B cell (primary cell): Measurements from ENCODE around the gene NINL. TPM values are rescaled to one million over a fixed set of nuclear protein-coding genes. Genes with fewer than 3 reads are reported as not detected.
"Not testable (repeated sequence)": the region's sequence is repeated elsewhere in the genome, so short reads cannot be mapped to it uniquely, and the experiment has no call there.

Experiments used
- ATAC-seq: fragments of 200-7000 bp; cut with Tn5 transposase; one replicate; pipeline ENCODE4 v1.10.0; 2021; ENCODE audit warnings: low read depth, mild to moderate bottlenecking, moderate number of reproducible peaks, moderate library complexity
- CTCF ChIA-PET: fragments of 350-600 bp; sonication (Branson Sonifier 250); formaldehyde crosslinking; loops from one replicate; lab custom pipeline; 2021; ENCODE audit warnings: antibody characterized with exemption, inconsistent platforms; lab: Charles Lee
- POLR2A ChIA-PET: fragments of 350-600 bp; sonication (Branson Sonifier 250); formaldehyde crosslinking; loops from one replicate; lab custom pipeline; 2021; ENCODE audit warnings: antibody characterized with exemption; lab: Charles Lee
- DNase-seq: peaks from one replicate; pipeline ENCODE4 v3.0.0; 2013
- H2AFZ ChIP-seq: 2 replicates; pipeline ENCODE4 v1.6.1; 2012; ENCODE audit warnings: mild to moderate bottlenecking, low read depth, low read length; ENCODE audit not compliant: insufficient read depth, poor library complexity, severe bottlenecking
- H3K27ac ChIP-seq, 2 donors: 1 replicate in 1 of 2; 2 replicates in 1 of 2; pipeline ENCODE4 v1.5.1; 2012 to 2013; ENCODE audit warnings: low read length in 2 of 2, mild to moderate bottlenecking in 2 of 2, moderate library complexity in 1 of 2
- H3K27me3 ChIP-seq, 4 experiments: fragments of 200-600 bp in 1 of 4; sonication (generic) in 1 of 4; replicated peaks in 1 of 4; 1 replicate in 2 of 4; 2 replicates in 2 of 4; pipeline versions ENCODE4 v1.6.1 to v1.7.0; 2013 to 2016; ENCODE audit warnings: low read length in 3 of 4, mild to moderate bottlenecking in 2 of 4, mixed read lengths in 1 of 4, moderate library complexity in 1 of 4; ENCODE audit not compliant: insufficient read depth in 4 of 4, control insufficient read depth in 3 of 4; ENCODE audit errors: control extremely low read depth in 1 of 4
- H3K36me3 ChIP-seq, 2 experiments: replicated peaks in 1 of 2; 1 replicate in 1 of 2; 2 replicates in 1 of 2; pipeline versions ENCODE4 v1.6.1 to v1.7.1; 2013; ENCODE audit warnings: low read length in 1 of 2; ENCODE audit not compliant: insufficient read depth in 2 of 2, control insufficient read depth in 1 of 2; ENCODE audit errors: control extremely low read depth in 1 of 2, extremely low read depth in 1 of 2
- H3K4me1 ChIP-seq, 2 donors: fragments of 200-600 bp in 1 of 2; sonication (generic) in 1 of 2; 1 replicate in 1 of 2; 2 replicates in 1 of 2; pipeline versions ENCODE4 v1.5.1 to v1.6.1; 2013 to 2017; ENCODE audit warnings: low read length in 2 of 2; ENCODE audit not compliant: control insufficient read depth in 2 of 2, insufficient read depth in 2 of 2
- H3K4me2 ChIP-seq: replicated peaks from 2 replicates; pipeline ENCODE3; 2012; ENCODE audit warnings: mild to moderate bottlenecking, low read depth, low read length; ENCODE audit not compliant: poor library complexity, severe bottlenecking
- H3K4me3 ChIP-seq, 5 experiments: fragments of 200-600 bp in 1 of 5; sonication (generic) in 1 of 5; 1 replicate in 3 of 5; 2 replicates in 2 of 5; pipeline versions ENCODE4 v1.5.1 to v1.7.0; 2011 to 2016; ENCODE audit warnings: low read length in 4 of 5, mild to moderate bottlenecking in 4 of 5, low read depth in 2 of 5, control low read depth in 1 of 5, moderate library complexity in 1 of 5; ENCODE audit not compliant: insufficient read depth in 1 of 5; ENCODE audit errors: control extremely low read depth in 1 of 5, extremely low read depth in 1 of 5
- H3K79me2 ChIP-seq: fragments of 200-600 bp; sonication (generic); one replicate; pipeline ENCODE4 v1.6.0; 2016; ENCODE audit warnings: low read length; ENCODE audit not compliant: control insufficient read depth, insufficient read depth
- H3K9ac ChIP-seq: fragments of 200-600 bp; sonication (generic); 2 replicates; pipeline ENCODE4 v1.6.1; 2017; ENCODE audit warnings: mild to moderate bottlenecking, low read length, moderate library complexity
- H3K9me3 ChIP-seq, 3 donors: one replicate each; pipeline versions ENCODE4 v1.6.1 to v1.7.1; 2013; ENCODE audit warnings: low read length in 2 of 3; ENCODE audit not compliant: control insufficient read depth in 2 of 3, insufficient read depth in 1 of 3; ENCODE audit errors: control extremely low read depth in 1 of 3
- H4K20me1 ChIP-seq: 2 replicates; pipeline ENCODE4 v1.6.0; 2012; ENCODE audit warnings: mild to moderate bottlenecking, low read length; ENCODE audit not compliant: insufficient read depth, control insufficient read depth, poor library complexity, severe bottlenecking
- H3K27ac Mint-ChIP-seq: one replicate; pipeline ENCODE4 v1.8.0; 2021; ENCODE audit warnings: mixed read lengths
- H3K27me3 Mint-ChIP-seq: one replicate; pipeline ENCODE4 v1.8.0; 2021; ENCODE audit warnings: mixed read lengths
- H3K4me1 Mint-ChIP-seq: one replicate; pipeline ENCODE4 v1.8.0; 2021; ENCODE audit warnings: mixed read lengths
- H3K4me3 Mint-ChIP-seq: one replicate; pipeline ENCODE4 v1.8.0; 2021; ENCODE audit warnings: mixed read lengths
- H3K9me3 Mint-ChIP-seq: one replicate; pipeline ENCODE4 v1.8.0; 2022; ENCODE audit warnings: mixed read lengths; ENCODE audit not compliant: insufficient read depth
- EZH2 ChIP-seq: IDR thresholded peaks from 2 replicates; pipeline ENCODE4 v1.6.1; 2012; ENCODE audit warnings: borderline replicate concordance, low read depth, mild to moderate bottlenecking, moderate library complexity, low read length; ENCODE audit not compliant: insufficient read depth, poor library complexity, severe bottlenecking
- WGBS: methylation state at CpG from one replicate; pipeline ENCODE4 v1.1.5; 2013; ENCODE audit warnings: missing lambda C conversion rate; ENCODE audit not compliant: insufficient coverage; 5-methylcytosine and 5-hydroxymethylcytosine counted together
- intact Hi-C: fragments of 100-400 bp; cut with micrococcal nuclease; formaldehyde crosslinking; loops from one replicate; pipeline ENCODE4 v1.10.0; 2022
- polyA plus RNA-seq: library from polyadenylated mRNA; depleted of rRNA; stranded (reverse); fragments of >200 nt; gene quantifications from 2 replicates; pipeline ENCODE4 v1.2.3, GENCODE V29; 2012
- total RNA-seq, 2 donors: library from RNA; stranded (reverse); fragments of 120-200 nt in 1 of 2; gene quantifications; 1 replicate in 1 of 2; 2 replicates in 1 of 2; pipeline versions ENCODE4 v1.2.3 to v1.2.4, GENCODE V29; 2013 to 2022
- TF ChIP-seq, protein P1 (sequence below): fragments of 200-600 bp; IDR thresholded peaks from one replicate; pipeline ENCODE4 v1.8.0; 2022; ENCODE audit warnings: antibody characterized with exemption, mild to moderate bottlenecking

Gene NINL
- total and polyA plus RNA-seq, 2 donors (not counting 1 experiment from before 2014, with no cell fraction given) = 1.8 to 5.5 TPM

DNA sequence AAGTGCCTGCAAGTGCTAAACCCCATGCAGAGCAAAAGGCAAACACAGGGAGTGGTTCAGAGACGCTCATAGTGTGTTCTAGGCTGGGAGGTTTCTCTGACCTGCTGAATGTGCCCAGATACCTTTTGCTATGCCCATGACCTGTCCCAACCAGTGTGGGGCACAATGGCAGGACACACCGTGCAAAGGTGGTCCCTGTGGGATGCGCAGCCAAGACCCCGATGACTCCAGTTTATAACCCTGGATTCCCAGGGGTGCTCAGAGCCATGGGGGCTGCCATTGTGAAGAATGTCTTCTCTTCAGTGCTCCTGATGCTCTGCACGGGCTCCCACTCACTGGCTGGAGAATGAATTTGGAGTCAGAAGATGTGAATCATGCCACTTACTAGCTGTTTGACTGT, 2.2 kb upstream of the NINL start:
- no peak for ATAC-seq
- Mint-ChIP-seq H3K4me1 (peaks cover 5% of the 10 kb centered on the region), H3K27me3 (peaks cover 25% of the 10 kb centered on the region), H3K27ac (no peak overlapping the region), H3K4me3 (no peak overlapping the region), H3K9me3 (no peaks in the 10 kb centered on the region)
- H3K4me1 ChIP-seq = peaks cover 5 to 6% of the 10 kb centered on the region in 2 donors
- H3K9ac ChIP-seq = no peak overlapping the region
- no peak for DNase-seq
- POLR2A ChIA-PET = no interaction called here
- H3K27me3 ChIP-seq = peaks cover 0 to 20% (median 5%) of the 10 kb centered on the region in 4 experiments
- no peak overlapping the region for H3K4me2 ChIP-seq
- no peaks in the 10 kb centered on the region for H4K20me1 ChIP-seq
- H3K36me3 ChIP-seq = no peaks in the 10 kb centered on the region
- TF ChIP-seq, protein P1, sequence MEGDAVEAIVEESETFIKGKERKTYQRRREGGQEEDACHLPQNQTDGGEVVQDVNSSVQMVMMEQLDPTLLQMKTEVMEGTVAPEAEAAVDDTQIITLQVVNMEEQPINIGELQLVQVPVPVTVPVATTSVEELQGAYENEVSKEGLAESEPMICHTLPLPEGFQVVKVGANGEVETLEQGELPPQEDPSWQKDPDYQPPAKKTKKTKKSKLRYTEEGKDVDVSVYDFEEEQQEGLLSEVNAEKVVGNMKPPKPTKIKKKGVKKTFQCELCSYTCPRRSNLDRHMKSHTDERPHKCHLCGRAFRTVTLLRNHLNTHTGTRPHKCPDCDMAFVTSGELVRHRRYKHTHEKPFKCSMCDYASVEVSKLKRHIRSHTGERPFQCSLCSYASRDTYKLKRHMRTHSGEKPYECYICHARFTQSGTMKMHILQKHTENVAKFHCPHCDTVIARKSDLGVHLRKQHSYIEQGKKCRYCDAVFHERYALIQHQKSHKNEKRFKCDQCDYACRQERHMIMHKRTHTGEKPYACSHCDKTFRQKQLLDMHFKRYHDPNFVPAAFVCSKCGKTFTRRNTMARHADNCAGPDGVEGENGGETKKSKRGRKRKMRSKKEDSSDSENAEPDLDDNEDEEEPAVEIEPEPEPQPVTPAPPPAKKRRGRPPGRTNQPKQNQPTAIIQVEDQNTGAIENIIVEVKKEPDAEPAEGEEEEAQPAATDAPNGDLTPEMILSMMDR = no peak
- TF ChIP-seq EZH2 = no peak
- H3K79me2 ChIP-seq = no peaks in the 10 kb centered on the region
- CTCF ChIA-PET = interaction anchor here (0.7 kb wide), 1 partner anchor 120 kb away, joined by 3 read pairs; no protein-coding TSS in a partner anchor
- intact Hi-C loops = no loop called here
- H3K9me3 ChIP-seq = peaks cover 0 to 12% (median 0%) of the 10 kb centered on the region in 3 donors
- H2AFZ ChIP-seq = no peak overlapping the region
- H3K27ac ChIP-seq = no peak overlapping the region
- WGBS = 90% methylated on average over 5 of the region's 5 CpGs
- H3K4me3 ChIP-seq = no peak overlapping the region

DNA sequence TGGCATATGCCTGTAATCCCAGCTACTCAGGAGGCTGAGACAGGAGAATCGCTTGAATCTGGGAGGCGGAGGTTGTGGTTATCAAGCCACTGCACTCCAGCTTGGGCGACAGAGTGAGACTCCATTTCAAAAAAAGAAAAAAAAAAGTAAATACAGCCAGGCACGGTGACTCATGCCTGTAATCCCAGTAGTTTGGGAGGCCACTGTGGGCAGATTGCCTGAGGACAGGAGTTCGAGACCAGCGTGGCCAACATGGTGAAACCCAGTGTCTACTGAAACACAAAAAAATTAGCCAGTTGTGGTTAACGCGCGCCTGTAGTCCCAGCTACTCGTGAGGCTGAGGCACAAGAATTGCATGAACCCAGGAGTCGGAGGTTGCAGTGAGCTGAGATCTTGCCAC, 1.5 kb upstream of the NINL start:
- H4K20me1 ChIP-seq = no peaks in the 10 kb centered on the region
- no peak overlapping the region for H3K4me3 ChIP-seq
- no peak overlapping the region for H3K27ac ChIP-seq
- no peak overlapping the region for H2AFZ ChIP-seq
- POLR2A ChIA-PET = no interaction called here
- ATAC-seq (no peak), DNase-seq (no peak)
- H3K27me3 ChIP-seq = peaks cover 0 to 20% (median 5%) of the 10 kb centered on the region in 4 experiments
- H3K79me2 ChIP-seq = no peaks in the 10 kb centered on the region
- H3K9ac ChIP-seq = no peak overlapping the region
- H3K4me1 ChIP-seq = peaks cover 5 to 6% of the 10 kb centered on the region in 2 donors
- H3K36me3 ChIP-seq = no peaks in the 10 kb centered on the region
- H3K9me3 ChIP-seq = peaks cover 0 to 12% (median 0%) of the 10 kb centered on the region in 3 donors
- intact Hi-C loops = no loop called here
- Mint-ChIP-seq H3K4me1 (peaks cover 5% of the 10 kb centered on the region), H3K4me3 (no peak overlapping the region), H3K9me3 (no peaks in the 10 kb centered on the region), H3K27me3 (peaks cover 30% of the 10 kb centered on the region), H3K27ac (no peak overlapping the region)
- CTCF ChIA-PET = interaction anchor here (0.7 kb wide), 1 partner anchor 120 kb away, joined by 3 read pairs; no protein-coding TSS in a partner anchor
- 87% methylated on average over 7 of the region's 11 CpGs for WGBS
- TF ChIP-seq, protein P1 = no peak
- no peak for TF ChIP-seq EZH2
- H3K4me2 ChIP-seq = no peak overlapping the region

DNA sequence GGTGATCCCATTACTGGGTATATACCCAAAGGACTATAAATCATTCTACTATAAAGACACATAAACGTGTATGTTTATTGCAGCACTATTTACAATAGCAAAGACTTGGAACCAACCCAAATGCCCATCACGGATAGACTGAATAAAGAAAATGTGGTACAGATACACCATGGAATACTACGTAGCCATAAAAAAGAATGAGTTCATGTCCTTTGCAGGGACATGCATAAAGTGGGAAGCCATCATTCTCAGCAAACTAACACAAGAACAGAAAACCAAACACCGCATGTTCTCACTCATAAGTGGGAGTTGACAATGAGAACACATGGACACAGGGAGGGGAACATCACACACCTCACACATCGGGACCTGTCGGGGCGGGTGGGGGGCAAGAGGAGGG, 1.7 kb downstream of the NINL start:
- H3K9me3 Mint-ChIP-seq, H3K4me2 ChIP-seq, POLR2A ChIA-PET, H3K36me3 ChIP-seq, ATAC-seq, H3K79me2 ChIP-seq, H3K4me3 ChIP-seq, H3K9ac ChIP-seq, intact Hi-C loops, DNase-seq, H2AFZ ChIP-seq, CTCF ChIA-PET, H3K27ac Mint-ChIP-seq, H3K4me1 ChIP-seq, H3K4me1 Mint-ChIP-seq, H4K20me1 ChIP-seq, H3K27ac ChIP-seq: not testable (repeated sequence)
- Mint-ChIP-seq H3K4me3 (peak overlapping the region; percentile 74), H3K27me3 (peaks cover 31% of the 10 kb centered on the region)
- WGBS = 90% methylated on average over 2 of the region's 7 CpGs
- peaks cover 0 to 12% (median 0%) of the 10 kb centered on the region in 3 donors for H3K9me3 ChIP-seq
- peaks cover 0 to 27% (median 5%) of the 10 kb centered on the region in 4 experiments for H3K27me3 ChIP-seq
